Heart left ventricle (tissue), 13 donors: ENCODE data around the gene MNX1.

Experiments used
- POLR2A ChIP-seq, 2 donors: fragments of 450-650 bp; IDR thresholded peaks; one replicate each; pipeline ENCODE4 v1.6.1; 2017; ENCODE audit warnings: antibody characterized with exemption in 2 of 2, mild to moderate bottlenecking in 2 of 2, moderate library complexity in 2 of 2
- TF ChIP-seq, protein P1 (sequence below), 12 donors: fragments of 200-600 bp; sonication (generic) in 4 of 12; IDR thresholded peaks; one replicate each; pipeline versions ENCODE4 v1.5.0 to v1.8.0; 2018 to 2022; ENCODE audit warnings: antibody characterized with exemption in 12 of 12, mild to moderate bottlenecking in 5 of 12
- donor health status: ischemic (EF 13 %, LVEDD 7.1; RV severe dilation, severe dysfunction).
- donor health status: DM: no; HTN: yes; CAD: no.
- donor health status: DM: no; HTN: no; CAD: no.
- donor health status: ischemic (EF 25% LVEDD 6.9; RV normal size, moderate dysfunction).
- donor health status: ischemic (EF 25% LVEDD 5.7; RV mildly dilated, moderate dysfunction).
- donor health status: ischemic (EF 35%, LVEDD 5.7; RV mildly dilated, moderate dysfunction).
- donor health status: nonischemic (EF 11% LVEDD 7.7; RV severe dilation, severe dysfunction).
- donor health status: DM: yes; HTN: yes; CAD: no.
- donor health status: PGD.
- donor health status: ischemic (EF 29% LVEDD 5.4; RV normal size, mild dysfunction).
- donor health status: nonischemic (EF 23%, LVEDD 6.1; RV moderate dilation, normal function).

DNA sequence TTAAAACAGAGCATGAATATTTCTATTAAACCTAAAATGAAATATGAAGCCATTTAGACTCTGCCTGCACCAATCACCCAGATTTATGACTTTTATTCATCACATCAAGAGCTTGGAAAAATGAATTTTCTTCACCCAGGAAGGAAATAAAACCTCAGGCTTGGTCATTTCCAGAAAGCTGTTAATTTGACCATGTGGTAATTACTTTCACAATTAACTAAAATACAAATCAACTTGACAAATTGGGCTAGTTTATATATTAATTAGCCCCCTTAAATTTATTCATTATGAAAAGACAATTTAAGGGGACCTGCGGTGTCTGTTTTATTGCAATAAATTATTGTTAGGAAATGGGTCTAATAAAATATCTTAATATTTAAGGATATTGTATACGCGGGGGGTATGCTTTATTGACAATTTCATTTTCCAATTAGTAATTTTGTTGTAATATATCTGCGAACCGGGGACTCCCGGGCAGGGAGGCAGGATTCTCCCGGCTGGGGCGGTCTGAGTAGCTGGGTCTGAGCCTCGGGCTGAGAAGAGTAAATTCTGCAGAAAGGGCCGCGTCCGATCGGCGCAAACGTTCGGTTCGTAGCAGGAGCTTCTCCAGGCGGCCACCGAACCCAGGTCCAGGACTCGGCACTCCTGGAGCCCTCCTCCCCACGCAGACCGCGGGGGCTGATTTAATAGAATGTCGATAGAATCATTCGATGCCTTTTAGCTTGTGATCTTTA, 9.4 kb upstream of the MNX1 start:
- TF ChIP-seq, protein P1, sequence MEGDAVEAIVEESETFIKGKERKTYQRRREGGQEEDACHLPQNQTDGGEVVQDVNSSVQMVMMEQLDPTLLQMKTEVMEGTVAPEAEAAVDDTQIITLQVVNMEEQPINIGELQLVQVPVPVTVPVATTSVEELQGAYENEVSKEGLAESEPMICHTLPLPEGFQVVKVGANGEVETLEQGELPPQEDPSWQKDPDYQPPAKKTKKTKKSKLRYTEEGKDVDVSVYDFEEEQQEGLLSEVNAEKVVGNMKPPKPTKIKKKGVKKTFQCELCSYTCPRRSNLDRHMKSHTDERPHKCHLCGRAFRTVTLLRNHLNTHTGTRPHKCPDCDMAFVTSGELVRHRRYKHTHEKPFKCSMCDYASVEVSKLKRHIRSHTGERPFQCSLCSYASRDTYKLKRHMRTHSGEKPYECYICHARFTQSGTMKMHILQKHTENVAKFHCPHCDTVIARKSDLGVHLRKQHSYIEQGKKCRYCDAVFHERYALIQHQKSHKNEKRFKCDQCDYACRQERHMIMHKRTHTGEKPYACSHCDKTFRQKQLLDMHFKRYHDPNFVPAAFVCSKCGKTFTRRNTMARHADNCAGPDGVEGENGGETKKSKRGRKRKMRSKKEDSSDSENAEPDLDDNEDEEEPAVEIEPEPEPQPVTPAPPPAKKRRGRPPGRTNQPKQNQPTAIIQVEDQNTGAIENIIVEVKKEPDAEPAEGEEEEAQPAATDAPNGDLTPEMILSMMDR (IDR thresholded peaks at IDR 0.05), result no peak
- no peak for TF ChIP-seq POLR2A (IDR thresholded peaks at IDR 0.05)
